ENCODE data around the gene MPP1.

MPP1 gene

DNA sequence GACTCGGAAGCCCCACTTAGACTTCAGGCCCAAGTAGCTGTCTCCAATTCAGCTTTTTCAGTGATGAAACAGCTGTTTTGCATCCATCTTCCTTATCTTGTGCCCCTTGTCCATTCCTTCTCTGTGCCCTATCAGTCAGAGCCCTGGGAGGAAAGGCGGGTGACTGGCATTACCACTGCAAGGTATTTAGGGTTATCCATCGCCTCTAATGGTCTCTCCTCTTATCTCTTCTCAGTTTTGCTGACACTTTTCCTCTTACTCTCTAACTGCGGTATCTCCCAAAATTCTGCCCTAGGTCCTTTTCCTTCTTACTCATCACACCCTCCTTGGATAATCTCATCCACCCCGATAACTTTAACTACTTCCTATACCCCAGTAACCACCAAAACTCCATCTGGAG lies 68.1 kb downstream of the MPP1 start:
- Histone ChIP-seq H2AFZ (ENCODE audit: low read length) (no peak overlapping the region), H2BK120ac (ENCODE audit: low read depth, low read length) (no peak overlapping the region), H3K36me3 (replicated peaks in 1 of 2; ENCODE audit: control insufficient read depth in 2 of 2, insufficient read depth in 2 of 2, low read length in 2 of 2) (no peaks in the 10 kb centered on the region), H3K27ac (replicated peaks; ENCODE audit: low read length) (no peak overlapping the region), H3K4me3 (ENCODE audit: low read length in 2 of 2) (no peak overlapping the region), H2BK5ac (ENCODE audit: low read length) (no peak overlapping the region), H3K4ac (ENCODE audit: low read length) (no peak overlapping the region), H3K79me1 (ENCODE audit: low read depth, low read length) (no peaks in the 10 kb centered on the region), H2BK12ac (ENCODE audit: low read length) (no peak overlapping the region), H3K9me3 (replicated peaks in 1 of 2; ENCODE audit: control insufficient read depth in 2 of 2, insufficient read depth in 1 of 2, low read depth in 1 of 2, low read length in 2 of 2) (no peaks in the 10 kb centered on the region), H4K8ac (ENCODE audit: low read depth, low read length) (no peak overlapping the region), H3K4me1 (ENCODE audit: control insufficient read depth in 2 of 2, insufficient read depth in 1 of 2, low read depth in 1 of 2, low read length in 2 of 2) (peaks cover 0 to 4% of the 10 kb centered on the region in 2 donors), H3K18ac (ENCODE audit: low read length) (no peak overlapping the region), H3K4me2 (ENCODE audit: insufficient read depth, low read length, poor library complexity, severe bottlenecking) (no peak overlapping the region), H3K23ac (ENCODE audit: low read depth, low read length, poor library complexity) (no peak overlapping the region), H3K9ac (ENCODE audit: low read depth, low read length, poor library complexity) (no peak overlapping the region), H3K27me3 (ENCODE audit: control insufficient read depth in 3 of 3, insufficient read depth in 3 of 3, low read depth in 1 of 3, low read length in 3 of 3) (peaks cover 0 to 43% (median 0%) of the 10 kb centered on the region in 3 experiments), H4K91ac (ENCODE audit: low read depth, low read length, poor library complexity) (no peak overlapping the region), H2AK5ac (ENCODE audit: low read depth, low read length) (no peak overlapping the region), H3K14ac (ENCODE audit: low read length) (no peak overlapping the region), H2BK15ac (ENCODE audit: low read length) (no peak overlapping the region)
- 100% methylated on average over 1 of the region's 5 CpGs; no CpG with 5 or more reads in 1 of the 2 donors for WGBS, 2 donors (ENCODE audit: extremely low coverage in 2 of 2, insufficient read length in 2 of 2, insufficient replicate concordance in 1 of 2)
- DNase-seq (ENCODE audit: low spot score), result no peak

DNA sequence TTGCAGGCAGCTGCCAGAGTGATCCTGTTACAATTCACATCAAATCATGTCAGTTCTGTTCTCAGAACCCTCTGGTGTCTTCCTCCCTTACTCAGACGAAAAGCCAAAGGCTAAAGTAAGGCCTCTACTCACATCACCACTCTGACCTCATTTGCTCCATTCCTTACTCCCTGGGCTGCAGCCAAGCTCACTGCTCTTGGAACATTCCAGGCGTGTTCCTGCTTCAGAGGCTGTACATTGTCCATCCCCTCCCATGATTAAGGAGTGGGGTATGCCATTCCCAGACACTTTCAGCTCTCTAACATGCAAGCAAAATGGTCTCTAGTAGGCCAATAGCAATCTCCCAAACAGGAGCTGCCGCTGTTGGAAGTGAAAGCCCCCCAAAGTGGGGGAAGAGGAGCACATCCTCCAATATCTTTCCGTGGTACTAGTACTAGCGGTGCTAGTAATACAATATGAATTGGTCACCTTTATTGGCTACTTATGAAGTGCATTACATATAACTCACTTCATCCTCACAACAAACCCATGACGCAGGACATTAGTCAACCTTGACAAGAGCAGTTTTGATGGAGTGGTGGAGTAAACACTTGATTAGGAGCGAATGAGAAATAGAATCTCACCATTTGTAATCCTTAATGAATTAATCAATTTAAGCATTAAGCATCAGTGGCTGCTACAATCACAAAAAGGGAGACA lies 69.4 kb downstream of the MPP1 start:
- no peak overlapping the region for H3K4ac ChIP-seq (ENCODE audit: low read length)
- H3K27me3 ChIP-seq (ENCODE audit: control insufficient read depth in 3 of 3, insufficient read depth in 3 of 3, low read depth in 1 of 3, low read length in 3 of 3), result peaks cover 0 to 54% (median 0%) of the 10 kb centered on the region in 3 experiments
- H2BK15ac ChIP-seq (ENCODE audit: low read length), result no peak overlapping the region
- H3K36me3 ChIP-seq (replicated peaks in 1 of 2; ENCODE audit: control insufficient read depth in 2 of 2, insufficient read depth in 2 of 2, low read length in 2 of 2), result no peaks in the 10 kb centered on the region
- no peak for DNase-seq (ENCODE audit: low spot score)
- no peak overlapping the region for H3K23ac ChIP-seq (ENCODE audit: low read depth, low read length, poor library complexity)
- no peak overlapping the region for H3K4me3 ChIP-seq (ENCODE audit: low read length in 2 of 2)
- H3K79me1 ChIP-seq (ENCODE audit: low read depth, low read length), result no peaks in the 10 kb centered on the region
- no peak overlapping the region for H3K4me2 ChIP-seq (ENCODE audit: insufficient read depth, low read length, poor library complexity, severe bottlenecking)
- H2AFZ ChIP-seq (ENCODE audit: low read length), result no peak overlapping the region
- no peak overlapping the region for H2BK12ac ChIP-seq (ENCODE audit: low read length)
- no peak overlapping the region for H3K27ac ChIP-seq (replicated peaks; ENCODE audit: low read length)
- H3K4me1 ChIP-seq (ENCODE audit: control insufficient read depth in 2 of 2, insufficient read depth in 1 of 2, low read depth in 1 of 2, low read length in 2 of 2), result peaks cover 0 to 4% of the 10 kb centered on the region in 2 donors
- H3K9me3 ChIP-seq (replicated peaks in 1 of 2; ENCODE audit: control insufficient read depth in 2 of 2, insufficient read depth in 1 of 2, low read depth in 1 of 2, low read length in 2 of 2), result no peaks in the 10 kb centered on the region
- no peak overlapping the region for H3K14ac ChIP-seq (ENCODE audit: low read length)
- WGBS, 2 donors (ENCODE audit: extremely low coverage in 2 of 2, insufficient read length in 2 of 2, insufficient replicate concordance in 1 of 2), result no CpG with 5 or more reads among the region's 7 CpGs
- no peak overlapping the region for H4K8ac ChIP-seq (ENCODE audit: low read depth, low read length)
- no peak overlapping the region for H2AK5ac ChIP-seq (ENCODE audit: low read depth, low read length)
- H4K91ac ChIP-seq (ENCODE audit: low read depth, low read length, poor library complexity), result no peak overlapping the region
- H3K9ac ChIP-seq (ENCODE audit: low read depth, low read length, poor library complexity), result no peak overlapping the region
- H2BK120ac ChIP-seq (ENCODE audit: low read depth, low read length), result no peak overlapping the region
- H3K18ac ChIP-seq (ENCODE audit: low read length), result no peak overlapping the region
- H2BK5ac ChIP-seq (ENCODE audit: low read length), result no peak overlapping the region

GRCh38 chrX:154734061-154734781 lies 71.1 kb downstream of the MPP1 start:
- no peak for DNase-seq (ENCODE audit: low spot score)
- Histone ChIP-seq H2AK5ac (ENCODE audit: low read depth, low read length) (no peak overlapping the region), H2BK5ac (ENCODE audit: low read length) (no peak overlapping the region), H3K27me3 (ENCODE audit: control insufficient read depth in 3 of 3, insufficient read depth in 3 of 3, low read depth in 1 of 3, low read length in 3 of 3) (peaks cover 0 to 57% (median 0%) of the 10 kb centered on the region in 3 experiments), H2BK15ac (ENCODE audit: low read length) (no peak overlapping the region), H2AFZ (ENCODE audit: low read length) (peak overlapping the region; percentile 65), H3K36me3 (replicated peaks in 1 of 2; ENCODE audit: control insufficient read depth in 2 of 2, insufficient read depth in 2 of 2, low read length in 2 of 2) (no peaks in the 10 kb centered on the region), H3K27ac (replicated peaks; ENCODE audit: low read length) (no peak overlapping the region), H4K8ac (ENCODE audit: low read depth, low read length) (peak overlapping the region; percentile 17), H4K91ac (ENCODE audit: low read depth, low read length, poor library complexity) (no peak overlapping the region), H3K23ac (ENCODE audit: low read depth, low read length, poor library complexity) (no peak overlapping the region), H3K14ac (ENCODE audit: low read length) (no peak overlapping the region), H3K4me1 (ENCODE audit: control insufficient read depth in 2 of 2, insufficient read depth in 1 of 2, low read depth in 1 of 2, low read length in 2 of 2) (peaks cover 0 to 4% of the 10 kb centered on the region in 2 donors), H2BK12ac (ENCODE audit: low read length) (no peak overlapping the region), H3K79me1 (ENCODE audit: low read depth, low read length) (no peaks in the 10 kb centered on the region), H3K4me3 (ENCODE audit: low read length in 2 of 2) (no peak overlapping the region), H3K4ac (ENCODE audit: low read length) (no peak overlapping the region), H3K9ac (ENCODE audit: low read depth, low read length, poor library complexity) (no peak overlapping the region), H3K18ac (ENCODE audit: low read length) (peak overlapping the region; percentile 48), H3K4me2 (ENCODE audit: insufficient read depth, low read length, poor library complexity, severe bottlenecking) (no peak overlapping the region), H3K9me3 (replicated peaks in 1 of 2; ENCODE audit: control insufficient read depth in 2 of 2, insufficient read depth in 1 of 2, low read depth in 1 of 2, low read length in 2 of 2) (no peaks in the 10 kb centered on the region), H2BK120ac (ENCODE audit: low read depth, low read length) (no peak overlapping the region)
- no CpG with 5 or more reads among the region's 8 CpGs for WGBS, 2 donors (ENCODE audit: extremely low coverage in 2 of 2, insufficient read length in 2 of 2, insufficient replicate concordance in 1 of 2)

DNA sequence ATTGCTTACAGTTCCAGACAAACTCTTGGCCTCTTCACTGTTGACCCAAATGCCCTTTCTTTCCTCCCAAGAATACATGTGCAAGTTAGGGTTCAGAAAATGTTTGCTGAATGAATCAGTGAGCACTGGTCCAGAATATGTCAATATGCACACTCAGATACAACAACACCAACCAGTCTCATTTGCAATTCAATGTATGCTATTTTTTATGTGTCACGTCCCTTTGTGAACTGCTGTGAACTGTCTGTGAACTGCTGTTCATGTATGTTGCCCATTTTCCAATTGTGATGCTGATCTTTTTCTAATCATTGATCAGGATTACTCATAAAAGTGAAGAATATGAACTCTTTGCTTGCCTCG lies 72.2 kb downstream of the MPP1 start:
- H2BK12ac ChIP-seq (ENCODE audit: low read length), result no peak overlapping the region
- H3K27me3 ChIP-seq (ENCODE audit: control insufficient read depth in 3 of 3, insufficient read depth in 3 of 3, low read depth in 1 of 3, low read length in 3 of 3), result peaks cover 0 to 52% (median 0%) of the 10 kb centered on the region in 3 experiments
- no peak overlapping the region for H2BK15ac ChIP-seq (ENCODE audit: low read length)
- DNase-seq (ENCODE audit: low spot score), result no peak
- no peak overlapping the region for H2AFZ ChIP-seq (ENCODE audit: low read length)
- WGBS, 2 donors (ENCODE audit: extremely low coverage in 2 of 2, insufficient read length in 2 of 2, insufficient replicate concordance in 1 of 2), result no CpG with 5 or more reads among the region's 2 CpGs
- H3K23ac ChIP-seq (ENCODE audit: low read depth, low read length, poor library complexity), result no peak overlapping the region
- H3K4me1 ChIP-seq (ENCODE audit: control insufficient read depth in 2 of 2, insufficient read depth in 1 of 2, low read depth in 1 of 2, low read length in 2 of 2), result peaks cover 0 to 4% of the 10 kb centered on the region in 2 donors
- H4K8ac ChIP-seq (ENCODE audit: low read depth, low read length), result no peak overlapping the region
- H3K4me2 ChIP-seq (ENCODE audit: insufficient read depth, low read length, poor library complexity, severe bottlenecking), result no peak overlapping the region
- no peaks in the 10 kb centered on the region for H3K79me1 ChIP-seq (ENCODE audit: low read depth, low read length)
- no peak overlapping the region for H4K91ac ChIP-seq (ENCODE audit: low read depth, low read length, poor library complexity)
- H3K4ac ChIP-seq (ENCODE audit: low read length), result no peak overlapping the region
- no peak overlapping the region for H2AK5ac ChIP-seq (ENCODE audit: low read depth, low read length)
- no peaks in the 10 kb centered on the region for H3K9me3 ChIP-seq (replicated peaks in 1 of 2; ENCODE audit: control insufficient read depth in 2 of 2, insufficient read depth in 1 of 2, low read depth in 1 of 2, low read length in 2 of 2)
- no peak overlapping the region for H2BK120ac ChIP-seq (ENCODE audit: low read depth, low read length)
- H2BK5ac ChIP-seq (ENCODE audit: low read length), result no peak overlapping the region
- no peak overlapping the region for H3K18ac ChIP-seq (ENCODE audit: low read length)
- H3K27ac ChIP-seq (replicated peaks; ENCODE audit: low read length), result no peak overlapping the region
- H3K14ac ChIP-seq (ENCODE audit: low read length), result no peak overlapping the region
- no peak overlapping the region for H3K4me3 ChIP-seq (ENCODE audit: low read length in 2 of 2)
- H3K36me3 ChIP-seq (replicated peaks in 1 of 2; ENCODE audit: control insufficient read depth in 2 of 2, insufficient read depth in 2 of 2, low read length in 2 of 2), result no peaks in the 10 kb centered on the region
- no peak overlapping the region for H3K9ac ChIP-seq (ENCODE audit: low read depth, low read length, poor library complexity)

All from neuronal stem cell (in vitro differentiated cells).